K562 (cell line): ENCODE measurements around the gene COL4A1. TPM values are rescaled to one million over a fixed set of nuclear protein-coding genes. Genes with fewer than 3 reads are reported as not detected.

Experiments used
- ATAC-seq: fragments of 200-7000 bp; cut with Tn5 transposase; 3 replicates; pipeline ENCODE4 v1.9.1; 2020; ENCODE audit warnings: moderate library complexity
- BruUV-seq: library from RNA; stranded (reverse); fragments of 400-500 nt; replicated peaks from 2 replicates; lab custom pipeline; 2021; lab: Mats Ljungman, UMichigan
- CTCF ChIA-PET: fragments of 300-600 bp; formaldehyde crosslinking; extraction: SDS; loops from one replicate; lab custom pipeline; 2021; ENCODE audit warnings: low intra/inter-chr PET ratio; lab: Yijun Ruan, JAX
- POLR2A ChIA-PET: fragments of 300-600, 350-650 bp; sonication (Branson Sonifier 250); formaldehyde crosslinking; extraction: SDS; loops from one replicate; lab custom pipeline; 2021; ENCODE audit warnings: antibody characterized with exemption, inconsistent platforms; lab: Yijun Ruan, JAX
- DNase-seq, 4 experiments: peaks; one replicate each; pipeline versions ENCODE4 v3.0.0 to v3.0.0-alpha.2; 2011 to 2018; ENCODE audit warnings: low spot score in 3 of 4, mixed read lengths in 3 of 4; ENCODE audit errors: extremely low read depth in 1 of 4
- FAIRE-seq: peaks from 2 replicates; lab custom pipeline; 2011; peaks lifted over from hg19 to GRCh38; lab: Jason Lieb, UNC
- H2AFZ ChIP-seq: 2 replicates; pipeline ENCODE4 v1.6.0; 2011; ENCODE audit warnings: low read depth, low read length, control low read depth, inconsistent platforms
- H3K27ac ChIP-seq: fragments of 200-600 bp; 3 replicates; pipeline ENCODE4 v1.8.0; 2011; ENCODE audit warnings: low read depth, mild to moderate bottlenecking, control low read depth, inconsistent platforms, low read length, moderate library complexity, mixed read lengths; ENCODE audit errors: extremely low read depth
- H3K27me3 ChIP-seq, 2 experiments: fragments of 300-600 bp in 1 of 2; 2 replicates in 1 of 2; 3 replicates in 1 of 2; pipeline versions ENCODE4 v1.6.0 to v1.8.0; 2011; ENCODE audit warnings: inconsistent platforms in 2 of 2, low read length in 2 of 2, mild to moderate bottlenecking in 1 of 2, mixed read lengths in 1 of 2, moderate library complexity in 1 of 2; ENCODE audit not compliant: control insufficient read depth in 2 of 2, insufficient read depth in 2 of 2
- H3K36me3 ChIP-seq: fragments of 300-600 bp; 3 replicates; pipeline ENCODE4 v1.8.0; 2011; ENCODE audit warnings: mild to moderate bottlenecking, low read length, inconsistent platforms; ENCODE audit not compliant: control insufficient read depth, insufficient read depth
- H3K4me1 ChIP-seq, 2 experiments: fragments of 200-600 bp in 1 of 2; replicated peaks in 1 of 2; 2 replicates in 1 of 2; 3 replicates in 1 of 2; pipeline versions ENCODE4 v1.5.1 to v1.8.0; 2011; ENCODE audit warnings: inconsistent platforms in 2 of 2, low read length in 2 of 2, mild to moderate bottlenecking in 1 of 2, mixed read lengths in 1 of 2, moderate library complexity in 1 of 2; ENCODE audit not compliant: control insufficient read depth in 2 of 2, insufficient read depth in 2 of 2
- H3K4me2 ChIP-seq: 2 replicates; pipeline ENCODE4 v1.6.1; 2011; ENCODE audit warnings: low read length, control low read depth, inconsistent platforms, mixed read lengths; ENCODE audit not compliant: insufficient read depth
- H3K4me3 ChIP-seq: fragments of 200-600 bp; sonication (generic), shearing (Covaris generic); 2 replicates; pipeline ENCODE4 v1.5.1; 2016; ENCODE audit warnings: control low read depth, inconsistent platforms
- H3K79me2 ChIP-seq: fragments of 200-600 bp; 3 replicates; pipeline ENCODE4 v1.8.0; 2011; ENCODE audit warnings: low read length, inconsistent platforms; ENCODE audit not compliant: control insufficient read depth, insufficient read depth
- H3K9ac ChIP-seq, 2 experiments: 2 replicates each; pipeline versions ENCODE4 v1.6.0 to v1.6.1; 2011; ENCODE audit warnings: low read depth in 2 of 2, low read length in 2 of 2, control low read depth in 1 of 2, inconsistent platforms in 1 of 2, mild to moderate bottlenecking in 1 of 2, mixed read lengths in 1 of 2; ENCODE audit not compliant: insufficient read depth in 1 of 2
- H3K9me1 ChIP-seq: one replicate; pipeline ENCODE4 v1.6.0; 2011; ENCODE audit warnings: inconsistent platforms, mild to moderate bottlenecking, low read length, moderate library complexity; ENCODE audit not compliant: control insufficient read depth, insufficient read depth
- H3K9me3 ChIP-seq: replicated peaks from 2 replicates; pipeline ENCODE4 v1.5.1; 2011; ENCODE audit warnings: low read depth, low read length, inconsistent platforms; ENCODE audit not compliant: control insufficient read depth, insufficient read depth
- H4K20me1 ChIP-seq: replicated peaks from 2 replicates; pipeline ENCODE4 v1.6.1; 2011; ENCODE audit warnings: low read length, inconsistent platforms, mixed read lengths; ENCODE audit not compliant: control insufficient read depth, insufficient read depth
- ARHGAP35 ChIP-seq: fragments of 450-650 bp; IDR thresholded peaks from 2 replicates; pipeline ENCODE4 v1.6.1; 2018; ENCODE audit not compliant: partially characterized antibody
- ATF7 ChIP-seq: fragments of 450-650 bp; IDR thresholded peaks from 2 replicates; pipeline ENCODE4 v1.7.1; 2014; ENCODE audit warnings: mild to moderate bottlenecking, moderate library complexity
- CHD4 ChIP-seq: fragments of 200-600 bp; sonication (generic); IDR thresholded peaks from 3 replicates; pipeline ENCODE4 v1.6.1; 2012; ENCODE audit warnings: low read depth, mild to moderate bottlenecking, mixed read lengths, low read length, inconsistent platforms; ENCODE audit not compliant: insufficient read depth, insufficient replicate concordance, poor library complexity, severe bottlenecking
- JUND ChIP-seq, 2 experiments: IDR thresholded peaks; 2 replicates in 1 of 2; 3 replicates in 1 of 2; pipeline ENCODE4 v1.6.1; 2011; ENCODE audit warnings: borderline replicate concordance in 2 of 2, low read depth in 2 of 2, low read length in 2 of 2, improper control_type of control experiment in 1 of 2, missing biosample characterization in 1 of 2, missing genetic modification characterization in 1 of 2, missing genetic modification reagents in 1 of 2
- MTA1 ChIP-seq: fragments of 450-650 bp; IDR thresholded peaks from 2 replicates; pipeline ENCODE4 v1.6.1; 2017; ENCODE audit warnings: borderline replicate concordance
- NCOA2 ChIP-seq, 2 experiments: fragments of 450-650 bp; IDR thresholded peaks; 2 replicates each; pipeline ENCODE4 v1.6.1; 2018; ENCODE audit warnings: mild to moderate bottlenecking in 2 of 2, moderate library complexity in 1 of 2; ENCODE audit not compliant: partially characterized antibody in 2 of 2
- NRF1 ChIP-seq, 2 experiments: fragments of 450-650 bp; IDR thresholded peaks in 1 of 2; conservative IDR thresholded peaks in 1 of 2; 2 replicates each; pipeline ENCODE4 v1.6.1; 2014; ENCODE audit warnings: mild to moderate bottlenecking in 2 of 2
- NUFIP1 ChIP-seq: fragments of 450-650 bp; IDR thresholded peaks from 2 replicates; pipeline ENCODE4 v1.6.1; 2018; ENCODE audit not compliant: partially characterized antibody
- POLR2G ChIP-seq: fragments of 200-400 bp; formaldehyde crosslinking; IDR thresholded peaks from 2 replicates; pipeline ENCODE4 v1.6.1; 2017; ENCODE audit warnings: low read depth, mild to moderate bottlenecking, antibody characterized with exemption, low read length, moderate library complexity
- RB1 ChIP-seq: fragments of 450-650 bp; IDR thresholded peaks from 2 replicates; pipeline ENCODE4 v1.6.1; 2017; ENCODE audit warnings: low read depth, mild to moderate bottlenecking
- SNAPC5 ChIP-seq: fragments of 250-450 bp; sonication (Bioruptor Pico); IDR thresholded peaks from 2 replicates; pipeline ENCODE4 v1.8.0; 2021; ENCODE audit warnings: moderate library complexity, mild to moderate bottlenecking, inconsistent platforms
- SUPT5H ChIP-seq: fragments of 450-650 bp; IDR thresholded peaks from 2 replicates; pipeline ENCODE4 v1.6.1; 2016
- ZNF280A ChIP-seq: fragments of 450-650 bp; IDR thresholded peaks from 2 replicates; pipeline ENCODE4 v1.6.1; 2018; ENCODE audit warnings: mild to moderate bottlenecking, low read depth; ENCODE audit not compliant: partially characterized antibody
- ZNF431 ChIP-seq: sonication (generic); formaldehyde crosslinking; IDR thresholded peaks from 2 replicates; pipeline ENCODE4 v1.8.0; 2022; ENCODE audit warnings: mild to moderate bottlenecking, missing genetic modification reagents
- WGBS: fragments of 100-300 bp; shearing (Covaris generic); methylation state at CpG from one replicate; pipeline ENCODE4 v1.1.6; 2016; ENCODE audit warnings: low coverage, mixed read lengths; ENCODE audit not compliant: insufficient coverage; ENCODE audit errors: missing lambda C conversion rate; 5-methylcytosine and 5-hydroxymethylcytosine counted together
- in situ Hi-C: fragments of 300-500 bp; cut with MboI; formaldehyde crosslinking; loops from 4 replicates; pipeline ENCODE4 v1.15.0; 2018; ENCODE audit warnings: inconsistent platforms, mixed read lengths
- intact Hi-C: fragments of 100-400 bp; cut with micrococcal nuclease; formaldehyde crosslinking; loops from 2 replicates; pipeline ENCODE4 v1.14.2; 2022
- polyA plus RNA-seq, 8 experiments: library from polyadenylated mRNA; depleted of rRNA in 4 of 8; stranded (reverse) in 5 of 8; unstranded in 3 of 8; fragments of >200 nt; fragmentation: Nextera tagmentation in 2 of 8; fragmentation: Illumina TruSeq in 1 of 8; extraction: Ambion mirVana in 2 of 8; extraction: Trizol in 1 of 8; gene quantifications; 2 replicates each; pipeline versions ENCODE4 v1.2.1 to v1.2.3, GENCODE V29; 2011 to 2014; ENCODE audit warnings: inconsistent platforms in 1 of 8, missing spikeins in 1 of 8
- total RNA-seq, 7 experiments: library from RNA; depleted of rRNA in 6 of 7; stranded (reverse); fragments of >200 nt in 6 of 7; fragmentation: Illumina TruSeq in 2 of 7; extraction: Trizol in 2 of 7; gene quantifications; 2 replicates each; pipeline versions ENCODE4 v1.2.1 to v1.2.3, GENCODE V29; 2011 to 2021; ENCODE audit warnings: low replicate concordance in 1 of 7
- TF ChIP-seq, protein P1 (sequence below): sonication (generic); formaldehyde crosslinking; IDR thresholded peaks from 2 replicates; pipeline ENCODE4 v1.8.0; 2022; ENCODE audit warnings: missing genetic modification reagents, mild to moderate bottlenecking, borderline replicate concordance

The COL4A1 gene
- total and polyA plus RNA-seq, 9 of the 15 experiments (the other 6 are each of a cell fraction or from before 2014, with no cell fraction given), result 0.35 TPM; not detected in 8

- TF ChIP-seq POLR2G (no peak), NUFIP1 (no peak), ARHGAP35 (no peak), CHD4 (no peak), SUPT5H (no peak), ZNF280A (no peak), ATF7 (no peak), JUND (IDR thresholded peaks at IDR 0.05; ENCODE audit: borderline replicate concordance, low read depth, low read length) (no peak), JUND (tag; IDR thresholded peaks at IDR 0.05; ENCODE audit: borderline replicate concordance, low read depth, low read length) (no peak), RB1 (no peak), MTA1 (no peak), NCOA2 (IDR thresholded peaks at IDR 0.05; ENCODE audit: partially characterized antibody in 2 of 2) (no peak), SNAPC5 (CRISPR knock-in tag) (no peak), ZNF431 (no peak), NRF1 (conservative IDR thresholded peaks at IDR 0.05 in 1 of 2, IDR thresholded peaks at IDR 0.05 in 1 of 2) (no peak)
- TF ChIP-seq, protein P1, sequence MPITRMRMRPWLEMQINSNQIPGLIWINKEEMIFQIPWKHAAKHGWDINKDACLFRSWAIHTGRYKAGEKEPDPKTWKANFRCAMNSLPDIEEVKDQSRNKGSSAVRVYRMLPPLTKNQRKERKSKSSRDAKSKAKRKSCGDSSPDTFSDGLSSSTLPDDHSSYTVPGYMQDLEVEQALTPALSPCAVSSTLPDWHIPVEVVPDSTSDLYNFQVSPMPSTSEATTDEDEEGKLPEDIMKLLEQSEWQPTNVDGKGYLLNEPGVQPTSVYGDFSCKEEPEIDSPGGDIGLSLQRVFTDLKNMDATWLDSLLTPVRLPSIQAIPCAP (CRISPR knock-in tag), result no peak
- intact Hi-C loops (no loop called here), in situ Hi-C loops (no loop called here)
- H3K9ac ChIP-seq, result no peak overlapping the region
- H3K4me1 ChIP-seq, result no peaks in the 10 kb centered on the region
- ChIA-PET CTCF (no interaction called here), POLR2A (no interaction called here)
- H3K27ac ChIP-seq, result no peak overlapping the region
- peaks cover 0 to 29% of the 10 kb centered on the region in 2 experiments; a peak in 2 of 5 replicates for H3K27me3 ChIP-seq
- WGBS, result under 1% methylated on average over 12 of the region's 12 CpGs
- H3K4me2 ChIP-seq, result no peak overlapping the region
- no peak for ATAC-seq
- H4K20me1 ChIP-seq, result no peaks in the 10 kb centered on the region
- BruUV-seq, result no TSS peak
- no peak for FAIRE-seq
- no peaks in the 10 kb centered on the region for H3K9me1 ChIP-seq
- DNase-seq, result no peak
- H3K9me3 ChIP-seq, result no peaks in the 10 kb centered on the region
- no peaks in the 10 kb centered on the region for H3K79me2 ChIP-seq
- H2AFZ ChIP-seq, result no peak overlapping the region
- no peak overlapping the region for H3K4me3 ChIP-seq
- H3K36me3 ChIP-seq, result no peaks in the 10 kb centered on the region
These were observed 55.7 kb downstream of the COL4A1 start for GRCh38 chr13:110251193-110251819.
